RCC 7860 (cell line): ENCODE data around the gene MAPKAP1.
"Not testable (repeated sequence)": the region's sequence is repeated elsewhere in the genome, so short reads cannot be mapped to it uniquely, and the experiment has no call there.

Experiments
- DNase-seq: peaks from one replicate; pipeline ENCODE4 v3.0.0-alpha.2; 2015; ENCODE audit warnings: low spot score
- FAIRE-seq: peaks from 2 replicates; lab custom pipeline; 2012; peaks lifted over from hg19 to GRCh38; lab: Jason Lieb, UNC

MAPKAP1 gene

DNA sequence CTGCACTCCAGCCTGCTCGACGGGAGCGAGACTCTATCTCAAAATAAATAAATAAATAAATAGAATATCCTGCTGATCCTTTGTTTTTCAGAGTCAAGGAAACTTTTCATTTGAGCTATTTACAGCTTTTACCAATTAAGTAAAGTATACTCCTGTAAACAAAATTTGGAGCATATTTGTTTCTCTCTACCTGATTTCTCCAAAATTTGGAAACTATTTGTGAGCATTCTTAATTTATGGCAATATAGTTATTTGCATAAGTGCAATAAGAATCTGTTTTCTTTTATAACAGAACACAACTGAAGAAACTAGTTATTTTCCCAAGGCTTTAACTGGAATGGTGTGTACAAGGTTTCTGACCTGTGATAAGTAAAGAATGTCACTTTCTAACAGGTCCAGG lies 135.2 kb downstream of the MAPKAP1 start:
- not testable (repeated sequence) for DNase-seq, FAIRE-seq

DNA sequence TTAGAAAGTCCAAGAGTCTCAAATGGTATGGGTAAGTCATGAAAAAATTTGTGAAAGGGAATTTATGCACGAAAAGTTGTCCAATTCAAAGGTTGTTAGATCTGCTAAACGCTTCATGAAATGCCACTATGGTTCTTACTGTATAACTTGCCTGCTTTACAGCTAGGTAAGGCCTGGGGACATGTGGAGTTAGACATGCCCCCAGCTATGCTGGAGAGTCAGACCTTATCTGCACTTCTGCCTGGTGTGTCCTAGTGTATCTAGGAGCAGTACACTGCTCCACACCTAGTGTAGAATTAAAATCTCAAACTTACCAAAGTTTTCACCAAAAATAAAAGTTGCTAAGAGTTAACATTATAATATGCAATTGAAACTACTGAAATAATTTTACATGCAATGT lies 136.8 kb downstream of the MAPKAP1 start:
- no peak for DNase-seq
- FAIRE-seq = no peak

DNA sequence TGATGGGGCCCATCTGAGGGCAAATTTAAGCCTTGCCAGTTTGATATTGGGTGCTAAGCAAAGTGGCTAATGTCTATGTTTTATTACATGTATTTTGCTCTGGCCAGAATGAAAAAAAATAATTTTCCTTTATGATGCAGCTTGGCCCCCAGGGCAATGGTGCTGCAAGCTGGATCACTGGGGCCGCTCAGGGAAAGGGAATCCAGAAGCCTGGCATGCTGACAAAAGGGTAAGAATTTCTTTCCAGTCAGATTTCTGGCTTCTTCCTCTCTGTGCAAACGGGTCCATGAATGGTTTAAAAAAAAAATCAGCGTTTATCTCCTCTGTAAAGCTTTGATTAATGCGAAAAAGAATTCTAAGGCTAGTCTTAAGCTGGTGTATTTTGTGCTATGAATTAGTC lies 138.4 kb downstream of the MAPKAP1 start:
- FAIRE-seq = no peak
- DNase-seq = no peak

DNA sequence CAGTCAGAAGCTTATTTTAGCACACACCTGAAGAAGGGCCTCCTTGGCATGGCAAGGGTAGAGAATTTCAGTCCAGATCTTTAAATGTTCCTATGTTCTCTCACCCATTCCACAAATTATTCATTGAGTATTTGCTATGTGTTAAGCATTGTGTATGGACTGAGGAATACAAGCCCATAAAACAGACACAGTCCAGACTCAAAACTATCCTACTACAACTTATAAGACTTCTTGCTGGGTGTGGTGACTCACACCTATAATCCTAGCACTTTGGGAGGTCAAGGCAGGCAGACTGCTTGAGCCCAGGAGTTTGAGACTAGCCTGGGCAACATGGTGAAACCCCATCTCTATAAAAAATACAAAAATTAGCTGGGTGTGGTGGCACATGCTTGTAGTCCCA lies 141.0 kb downstream of the MAPKAP1 start:
- DNase-seq, FAIRE-seq: not testable (repeated sequence)

DNA sequence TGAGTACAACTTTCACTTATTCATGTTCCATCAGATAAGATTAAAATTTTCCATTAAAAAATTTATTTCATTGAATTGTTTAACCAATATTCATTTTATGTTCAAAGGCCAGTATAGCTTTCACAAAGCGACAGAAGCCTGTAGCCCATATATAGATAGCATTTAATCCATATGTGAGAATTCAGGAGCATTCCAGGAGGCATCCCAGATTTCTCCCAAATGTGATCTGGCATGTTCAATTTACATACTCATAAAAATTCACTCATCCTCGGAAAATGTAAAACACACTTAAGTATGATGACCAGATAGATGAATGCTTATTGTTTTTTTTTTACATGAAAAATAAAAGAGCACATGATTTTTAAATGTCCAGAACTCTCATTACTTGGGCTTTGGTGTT lies 141.9 kb downstream of the MAPKAP1 start:
- DNase-seq = no peak
- FAIRE-seq = no peak

DNA sequence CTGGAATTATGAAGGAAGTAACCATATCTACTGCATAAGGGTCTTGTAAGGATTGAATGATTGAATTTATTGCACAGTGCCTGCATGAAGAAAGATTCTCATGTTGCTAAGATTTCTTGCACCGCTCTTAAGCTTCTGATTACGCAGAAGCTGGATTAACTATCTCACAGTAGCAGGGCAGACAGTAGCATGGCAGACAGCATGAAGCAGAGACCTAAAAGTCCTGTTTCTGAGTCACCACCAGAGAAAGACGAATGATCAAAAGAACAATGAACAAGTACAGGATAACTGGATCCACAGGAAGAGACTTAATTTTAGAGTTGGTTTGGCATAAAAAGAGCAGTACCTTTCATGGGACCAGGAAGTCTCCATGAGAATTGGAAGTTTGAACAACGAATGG lies 142.4 kb downstream of the MAPKAP1 start:
- no peak for FAIRE-seq

DNA sequence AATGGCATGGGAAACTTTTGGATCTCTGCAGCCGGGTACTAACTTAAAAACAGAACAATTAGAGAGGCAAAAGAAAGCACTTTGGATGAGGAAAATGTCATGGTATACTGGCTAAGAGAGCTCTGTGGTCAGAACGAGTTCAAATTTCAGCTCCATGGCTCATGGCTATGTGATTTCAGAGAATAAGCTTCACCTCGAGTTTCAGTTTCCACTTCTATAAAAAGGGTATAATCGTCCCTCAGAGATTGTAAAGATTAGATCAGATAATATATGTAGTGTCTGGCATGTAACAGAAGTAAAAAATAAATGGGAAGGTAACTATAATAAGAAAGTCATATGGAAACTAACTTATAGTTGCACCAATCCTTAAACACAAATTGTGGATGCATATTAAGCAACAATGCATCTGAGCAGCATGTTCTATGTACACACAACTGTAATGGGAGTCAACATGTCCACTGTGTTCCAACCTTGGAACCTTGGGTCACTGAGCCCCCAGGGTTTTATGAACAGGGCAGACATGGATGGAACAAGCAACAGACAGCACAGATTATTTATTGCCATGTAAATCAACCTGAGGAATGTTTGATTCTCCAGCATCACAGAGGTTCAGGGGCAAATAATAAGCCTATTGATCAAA lies 145.4 kb downstream of the MAPKAP1 start:
- no peak for DNase-seq
- FAIRE-seq = no peak

More for the DNA sequence above, 142.4 kb downstream of the MAPKAP1 start:
- no peak for DNase-seq

DNA sequence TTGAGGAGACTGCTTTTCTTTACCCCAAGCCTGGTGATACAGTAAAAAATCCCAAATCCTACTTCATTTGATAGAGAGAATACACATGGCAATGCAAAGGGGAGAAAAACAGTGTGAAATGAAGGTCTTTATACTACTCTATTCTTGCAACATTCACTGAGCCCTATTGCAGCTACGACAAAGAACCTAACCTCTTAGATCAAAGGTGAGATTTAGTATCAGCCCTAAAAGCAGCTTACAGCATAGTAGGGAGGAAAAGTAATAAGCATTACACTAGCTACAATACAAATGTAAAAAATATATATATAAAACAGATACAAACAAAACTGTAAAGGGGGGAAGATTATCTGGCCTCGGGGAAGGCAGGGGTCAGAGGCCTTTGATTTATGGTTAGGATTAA lies 147.1 kb downstream of the MAPKAP1 start:
- FAIRE-seq = no peak

DNA sequence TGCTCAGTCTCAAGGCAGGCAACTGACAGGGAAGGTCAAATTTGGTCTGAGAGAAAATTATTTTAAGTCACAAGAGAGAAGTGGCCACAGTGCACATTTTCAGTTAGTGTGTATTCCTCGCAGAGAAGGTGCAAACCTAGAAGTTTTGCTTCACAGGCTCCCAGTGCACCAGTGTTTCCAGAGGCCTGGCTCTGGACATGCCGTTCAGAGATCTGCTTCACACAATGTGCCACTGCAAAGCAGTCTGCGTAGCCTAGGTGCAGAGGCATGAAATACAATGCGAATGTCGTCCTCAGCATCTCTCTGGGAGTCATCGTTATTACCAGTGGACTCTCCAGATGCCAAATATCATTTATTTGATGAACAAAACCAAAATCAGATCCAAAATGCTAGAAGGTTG lies 147.8 kb downstream of the MAPKAP1 start:
- no peak for FAIRE-seq

More for the DNA sequence above, 147.1 kb downstream of the MAPKAP1 start:
- DNase-seq = no peak

DNA sequence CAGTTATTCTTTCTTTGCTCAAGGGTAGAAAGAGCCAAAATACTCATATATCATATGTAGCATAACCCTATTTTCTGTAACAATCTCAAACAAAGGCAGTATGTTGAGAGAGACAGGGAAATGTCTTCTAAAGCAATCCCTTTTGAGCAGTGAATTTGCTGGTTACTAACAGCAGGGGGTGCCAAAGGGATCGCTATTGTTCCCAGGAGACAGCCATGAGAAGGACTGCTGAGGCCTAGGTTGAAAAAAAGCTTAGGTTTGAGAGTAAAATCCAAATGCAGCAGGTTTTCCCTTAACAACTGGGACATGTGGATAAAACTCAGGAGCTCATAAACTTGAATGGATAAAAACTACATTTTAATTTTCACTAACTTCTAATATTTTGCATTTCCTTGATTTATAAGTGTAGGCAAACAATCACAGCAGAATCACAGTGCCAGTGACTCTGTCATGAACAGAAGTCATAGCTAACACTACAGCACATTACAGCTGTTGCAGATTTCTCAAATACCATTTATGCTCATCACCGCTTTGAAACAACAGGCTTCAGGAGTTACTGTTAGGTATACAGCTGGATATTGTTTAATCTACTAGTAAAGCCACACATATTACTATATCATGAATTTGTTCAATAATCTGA lies 148.4 kb downstream of the MAPKAP1 start:
- peak; percentile 63 for FAIRE-seq
- peak; percentile 60 for DNase-seq

More for the DNA sequence above, 147.8 kb downstream of the MAPKAP1 start:
- DNase-seq = no peak

DNA sequence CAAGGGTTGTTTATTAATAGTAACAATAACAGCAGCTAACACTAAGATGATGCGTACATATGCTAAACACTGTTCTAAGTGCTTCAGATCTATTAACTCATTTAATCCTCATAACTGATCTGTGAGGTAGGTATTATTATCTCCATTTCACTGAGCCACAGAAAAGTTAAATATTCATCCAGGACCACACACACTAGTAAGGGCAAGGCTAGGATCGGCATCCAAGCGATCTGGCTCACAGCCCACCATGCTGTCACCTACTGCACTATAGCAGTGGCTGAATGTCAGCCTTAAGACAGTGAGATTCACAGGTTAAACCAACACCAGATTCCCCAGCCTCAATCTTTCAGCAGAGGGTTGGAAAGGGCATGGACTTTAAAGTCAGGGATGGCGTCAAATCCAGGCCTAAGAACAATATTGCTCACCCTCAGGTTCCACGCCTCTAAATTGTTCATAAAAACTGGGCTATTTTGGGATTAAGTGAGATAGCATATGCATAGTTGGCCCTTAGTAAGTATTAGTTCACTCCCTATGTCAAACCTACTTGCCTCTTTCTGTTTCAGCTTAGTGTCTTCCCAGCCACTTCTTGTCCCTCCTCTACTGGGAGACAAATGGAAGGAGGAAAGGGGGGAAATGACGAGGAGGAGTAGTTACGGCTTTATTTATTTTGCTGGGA lies 150.8 kb downstream of the MAPKAP1 start:
- FAIRE-seq (no peak), DNase-seq (peak; percentile 8)

DNA sequence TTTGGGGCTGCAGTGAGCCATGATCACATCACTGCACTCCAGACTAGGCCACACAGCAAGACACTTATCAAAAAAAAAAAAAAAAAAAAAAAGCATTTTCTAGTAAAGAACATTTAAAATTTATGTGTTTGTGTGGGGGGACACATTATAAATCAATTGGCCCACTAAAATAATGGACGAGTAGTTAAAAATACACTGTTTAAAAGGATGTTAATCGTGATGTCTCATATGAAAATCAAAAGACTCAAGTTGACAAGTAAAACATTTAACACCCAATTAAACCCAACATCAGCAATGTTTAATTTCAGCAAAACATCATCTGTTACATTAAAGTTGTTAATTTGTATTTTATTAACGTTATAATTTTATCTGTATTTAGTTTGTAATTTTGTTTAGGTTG lies 152.3 kb downstream of the MAPKAP1 start:
- FAIRE-seq = no peak
- DNase-seq = no peak

DNA sequence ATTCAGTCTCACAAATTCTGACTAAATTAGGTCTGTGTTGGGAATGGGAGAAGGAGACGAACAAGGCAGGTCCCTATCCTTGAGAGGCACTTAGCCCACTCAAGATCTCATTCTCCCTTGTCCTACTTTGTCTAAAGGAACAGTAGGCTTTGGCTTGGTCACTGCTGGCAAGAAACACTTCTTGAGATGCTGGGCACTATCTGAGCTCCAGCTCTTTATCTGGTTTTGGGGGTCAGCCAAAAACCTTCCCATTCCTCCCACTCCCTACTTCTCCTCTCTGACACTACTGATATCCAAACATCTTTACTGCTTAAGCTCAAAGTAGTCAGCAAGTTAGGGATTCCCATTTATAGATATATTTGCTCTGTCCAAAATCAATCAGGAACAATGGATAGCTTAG lies 155.2 kb downstream of the MAPKAP1 start:
- FAIRE-seq = no peak

DNA sequence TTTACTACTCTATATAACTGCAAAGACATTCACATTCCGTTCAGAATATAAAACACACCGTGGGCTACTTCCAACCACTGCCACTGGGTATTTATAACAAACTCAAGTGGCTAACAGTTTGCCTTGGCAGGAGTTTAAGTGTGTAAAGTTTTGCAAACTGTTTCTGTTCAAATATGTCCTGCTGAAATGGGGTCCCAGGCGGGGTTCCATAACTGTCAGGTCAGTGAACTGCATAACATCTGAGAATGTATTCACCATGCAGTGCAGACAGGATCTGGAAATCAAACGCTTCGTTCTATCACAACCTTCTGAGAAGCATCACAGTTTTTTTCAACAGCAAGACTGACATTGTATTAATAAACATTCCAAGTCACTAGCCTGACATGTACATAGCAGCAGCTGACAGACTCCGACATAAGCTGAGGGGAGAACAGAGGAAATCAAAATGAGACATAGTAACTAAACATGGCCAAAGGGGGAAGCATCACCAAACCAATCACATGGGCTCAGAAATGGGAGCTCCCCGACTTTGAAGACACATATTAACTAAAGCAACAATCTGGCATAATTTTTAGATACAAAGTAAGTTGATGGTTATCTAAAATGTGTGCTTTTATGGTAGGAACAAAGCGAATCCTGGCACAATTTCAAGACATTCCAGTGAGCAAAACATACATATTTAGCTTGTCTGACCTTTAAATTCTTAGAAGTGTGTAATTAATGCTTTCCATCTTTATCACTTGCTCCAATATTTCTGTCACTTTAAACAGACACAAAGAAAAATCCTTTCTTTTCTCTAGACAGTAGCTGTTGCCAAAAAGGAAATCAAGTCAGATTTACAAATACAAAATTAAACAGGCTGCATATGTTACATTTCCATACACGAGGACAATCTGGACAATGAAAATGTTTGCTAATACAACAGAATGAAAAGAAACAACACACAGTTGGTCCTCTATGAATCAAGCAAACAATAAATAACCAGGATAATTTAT lies 156.8 kb downstream of the MAPKAP1 start:
- no peak for DNase-seq
- FAIRE-seq = no peak

More for the DNA sequence above, 155.2 kb downstream of the MAPKAP1 start:
- DNase-seq = no peak

DNA sequence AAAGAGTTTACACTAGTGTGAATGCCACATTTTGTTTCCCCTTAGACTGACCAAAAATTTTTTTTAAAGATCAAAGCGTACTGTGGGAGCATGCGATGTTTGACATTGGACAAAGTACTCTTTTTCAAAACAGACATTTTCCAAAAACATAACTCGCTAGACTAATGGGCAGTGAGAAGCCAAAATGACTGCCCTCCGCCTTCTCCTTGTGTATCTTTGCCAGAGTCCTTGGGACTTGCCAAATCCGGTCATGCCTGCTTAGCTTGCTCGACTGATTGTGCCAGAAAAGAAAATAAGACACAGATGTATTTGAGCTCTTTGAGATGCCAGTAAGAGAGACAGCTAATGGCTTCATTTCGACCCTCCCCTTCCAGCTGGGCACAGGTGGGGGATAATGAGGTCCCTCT lies 157.5 kb downstream of the MAPKAP1 start:
- DNase-seq (no peak), FAIRE-seq (no peak)

DNA sequence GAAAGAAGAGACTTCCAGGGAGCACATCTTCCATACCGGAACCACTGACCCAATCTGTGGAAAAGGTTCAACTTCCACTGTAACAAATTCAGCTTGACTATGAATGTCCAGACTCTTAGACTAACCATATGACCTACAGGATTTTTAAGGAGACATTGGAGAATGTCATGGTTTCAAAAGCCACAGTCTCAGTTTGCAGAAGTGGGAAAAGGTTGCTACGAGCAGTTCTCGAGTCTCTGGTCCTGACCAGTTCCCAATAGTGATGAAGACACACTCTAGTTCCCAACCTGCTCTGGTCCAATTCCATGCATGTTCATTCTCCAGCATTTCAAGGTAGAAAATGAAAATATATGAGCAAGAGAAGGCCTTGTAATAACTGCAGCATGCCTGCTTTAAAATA lies 158.0 kb downstream of the MAPKAP1 start:
- FAIRE-seq (no peak), DNase-seq (no peak)

DNA sequence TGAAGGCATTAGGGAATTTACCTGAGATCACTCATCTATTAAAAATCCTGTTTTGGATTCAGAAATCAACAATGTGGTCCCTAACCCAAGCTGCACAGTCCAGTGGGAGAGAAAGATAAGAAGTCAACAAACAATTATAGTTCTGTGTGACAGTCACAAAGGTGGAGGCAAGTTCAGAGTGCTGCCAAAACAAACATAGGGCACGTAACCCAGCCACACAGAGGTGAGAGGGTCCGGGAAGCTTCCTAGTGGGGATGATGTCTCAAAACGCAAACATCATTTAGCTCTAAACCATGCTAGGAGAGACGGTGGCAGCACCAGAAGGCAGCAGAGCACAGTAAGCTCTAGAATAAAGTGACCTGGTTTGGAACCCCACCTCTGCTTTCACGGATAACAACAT lies 158.9 kb downstream of the MAPKAP1 start:
- DNase-seq (no peak), FAIRE-seq (no peak)

DNA sequence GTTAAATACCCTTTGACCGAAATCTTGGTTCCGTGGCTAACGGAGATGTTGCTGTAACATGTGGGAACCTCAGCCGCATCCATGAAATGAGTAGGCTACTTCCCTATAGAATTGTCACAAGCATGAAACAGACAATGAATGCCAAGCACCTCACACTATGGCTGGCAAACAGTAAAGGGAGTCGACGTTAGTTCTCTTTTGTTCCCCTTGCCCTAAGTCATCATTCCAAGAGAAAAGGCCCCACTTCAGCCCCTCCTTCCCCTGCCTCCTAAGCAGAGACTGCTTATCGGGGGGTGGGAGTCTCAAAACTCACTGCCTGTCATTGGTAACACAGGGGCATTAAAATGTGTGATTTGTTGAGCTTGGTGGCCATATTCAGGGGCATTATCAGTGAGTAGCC lies 159.6 kb downstream of the MAPKAP1 start:
- FAIRE-seq = no peak
- DNase-seq = no peak

DNA sequence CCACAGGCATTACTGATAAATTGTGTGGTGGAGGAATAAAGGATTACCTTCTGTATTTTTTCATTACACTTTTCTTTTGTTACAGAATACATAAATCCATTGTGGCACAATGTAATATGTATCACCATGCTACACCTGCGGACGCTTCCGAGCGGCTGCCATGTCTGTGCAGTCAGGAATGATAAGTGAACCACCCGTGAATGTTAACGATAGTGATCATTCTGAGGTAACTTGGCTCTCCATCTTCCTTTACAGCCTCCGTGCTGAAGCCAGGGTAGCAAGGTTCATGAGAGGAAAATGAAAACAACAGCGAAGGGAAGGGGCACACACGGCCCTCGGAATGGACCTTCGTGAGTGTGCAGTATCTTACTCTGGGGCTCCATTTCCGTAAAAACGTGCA lies 161.2 kb downstream of the MAPKAP1 start:
- DNase-seq = no peak
- no peak for FAIRE-seq

DNA sequence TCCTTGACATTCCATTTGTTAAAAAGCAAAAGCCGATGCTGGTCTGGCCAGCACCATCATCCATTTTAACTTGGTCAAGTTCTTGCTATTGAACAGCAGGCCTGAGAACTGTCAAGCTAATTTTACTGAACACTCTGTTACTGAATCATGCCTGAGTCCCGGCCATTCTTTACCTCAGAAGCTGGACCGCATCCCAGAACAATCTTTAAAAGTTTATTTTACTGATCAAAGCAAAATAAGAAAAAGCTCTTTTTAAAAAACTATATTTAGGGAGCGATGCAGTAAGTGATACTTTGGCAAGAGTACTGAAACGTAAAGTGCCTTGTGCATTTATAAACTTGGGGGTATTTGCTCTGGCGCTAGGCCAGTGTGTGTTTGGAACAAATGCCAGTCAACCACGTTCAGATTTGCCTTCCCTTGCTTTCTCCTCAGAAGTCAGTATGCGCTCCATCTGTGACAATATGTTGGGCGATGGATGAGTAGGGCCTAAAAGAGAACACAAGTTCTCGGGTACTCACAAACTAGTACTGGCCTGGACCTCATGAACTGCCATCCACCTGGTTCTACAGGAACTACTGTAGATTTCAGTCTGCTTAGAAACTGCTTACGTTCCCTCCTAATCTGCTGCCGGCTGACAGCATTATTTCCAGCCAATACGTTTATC lies 161.9 kb downstream of the MAPKAP1 start:
- DNase-seq (no peak), FAIRE-seq (no peak)
